ENCODE results near the gene ZNF500.

ZNF500 gene

DNA sequence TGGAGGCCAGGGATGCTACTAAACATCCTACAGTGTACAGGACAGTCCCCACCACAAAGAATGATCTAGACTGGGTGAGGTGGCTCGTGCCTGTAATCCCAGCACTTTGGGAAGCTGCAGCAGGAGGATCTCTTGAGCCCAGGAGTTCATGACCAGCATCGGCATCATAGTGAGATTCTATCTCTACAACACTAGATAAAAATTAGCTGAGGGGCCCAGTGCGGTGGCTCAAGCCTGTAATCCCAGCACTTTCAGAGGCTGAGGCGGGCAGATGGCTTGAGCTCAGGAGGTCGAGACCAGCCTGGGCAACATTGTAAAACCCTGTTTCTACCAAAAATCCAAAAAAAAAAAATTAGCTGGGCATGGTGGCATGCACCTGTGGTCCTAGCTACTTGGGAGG is 5.4 kb upstream of the ZNF500 start:
- in situ Hi-C loops (cut with HindIII; ENCODE audit: low sequenced_read_pairs), result no loop called here
- TF ChIP-seq, protein P1, sequence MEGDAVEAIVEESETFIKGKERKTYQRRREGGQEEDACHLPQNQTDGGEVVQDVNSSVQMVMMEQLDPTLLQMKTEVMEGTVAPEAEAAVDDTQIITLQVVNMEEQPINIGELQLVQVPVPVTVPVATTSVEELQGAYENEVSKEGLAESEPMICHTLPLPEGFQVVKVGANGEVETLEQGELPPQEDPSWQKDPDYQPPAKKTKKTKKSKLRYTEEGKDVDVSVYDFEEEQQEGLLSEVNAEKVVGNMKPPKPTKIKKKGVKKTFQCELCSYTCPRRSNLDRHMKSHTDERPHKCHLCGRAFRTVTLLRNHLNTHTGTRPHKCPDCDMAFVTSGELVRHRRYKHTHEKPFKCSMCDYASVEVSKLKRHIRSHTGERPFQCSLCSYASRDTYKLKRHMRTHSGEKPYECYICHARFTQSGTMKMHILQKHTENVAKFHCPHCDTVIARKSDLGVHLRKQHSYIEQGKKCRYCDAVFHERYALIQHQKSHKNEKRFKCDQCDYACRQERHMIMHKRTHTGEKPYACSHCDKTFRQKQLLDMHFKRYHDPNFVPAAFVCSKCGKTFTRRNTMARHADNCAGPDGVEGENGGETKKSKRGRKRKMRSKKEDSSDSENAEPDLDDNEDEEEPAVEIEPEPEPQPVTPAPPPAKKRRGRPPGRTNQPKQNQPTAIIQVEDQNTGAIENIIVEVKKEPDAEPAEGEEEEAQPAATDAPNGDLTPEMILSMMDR (IDR thresholded peaks at IDR 0.05; ENCODE audit: low read depth, low read length), result no peak
- DNase-seq (ENCODE audit: low read depth, low spot score), result no peak
- H3K4me3 ChIP-seq (ENCODE audit: low read depth, low read length), result no peak overlapping the region

DNA sequence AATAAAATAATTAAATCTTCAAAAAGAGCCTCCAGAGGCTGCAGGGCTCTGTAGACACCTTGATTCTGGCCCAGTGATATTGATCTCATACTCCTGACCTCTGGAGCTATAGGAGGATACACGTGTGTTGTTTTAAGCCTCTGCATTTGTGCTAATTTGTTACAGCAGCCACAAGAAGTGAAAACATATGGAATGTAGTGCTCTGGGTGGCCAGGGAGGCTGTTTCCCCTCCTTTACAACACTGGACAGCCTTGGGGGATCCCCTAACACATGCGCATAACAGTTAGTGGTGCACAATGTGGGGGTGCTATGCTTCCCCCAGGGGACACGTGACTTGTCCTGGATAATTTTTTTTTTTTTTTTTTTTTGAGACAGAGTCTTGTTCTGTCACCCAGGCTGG is 4.7 kb upstream of the ZNF500 start:
- in situ Hi-C loops (cut with HindIII; ENCODE audit: low sequenced_read_pairs), result no loop called here
- DNase-seq (ENCODE audit: low read depth, low spot score), result no peak
- no peak overlapping the region for H3K4me3 ChIP-seq (ENCODE audit: low read depth, low read length)
- TF ChIP-seq, protein P1 (IDR thresholded peaks at IDR 0.05; ENCODE audit: low read depth, low read length), result no peak

DNA sequence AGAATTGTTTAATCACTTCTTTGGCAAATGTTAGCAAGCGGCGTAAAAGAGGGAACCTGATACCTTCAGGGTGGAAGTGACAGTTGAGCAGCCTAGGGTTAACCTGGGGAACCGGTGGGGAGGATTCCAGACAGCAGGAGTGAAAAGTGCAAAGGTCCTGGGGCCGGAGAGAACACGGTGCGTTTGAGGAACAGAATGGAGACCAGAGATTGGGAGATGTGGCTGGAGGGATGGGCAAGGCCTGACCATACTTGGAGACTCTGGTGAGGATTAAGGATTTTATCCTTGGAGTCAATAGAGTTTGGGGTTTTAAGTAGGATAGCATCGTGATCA is 2.3 kb upstream of the ZNF500 start:
- no peak for DNase-seq (ENCODE audit: low read depth, low spot score)
- no peak overlapping the region for H3K4me3 ChIP-seq (ENCODE audit: low read depth, low read length)
- TF ChIP-seq, protein P1 (IDR thresholded peaks at IDR 0.05; ENCODE audit: low read depth, low read length), result no peak
- in situ Hi-C loops (cut with HindIII; ENCODE audit: low sequenced_read_pairs), result no loop called here

DNA sequence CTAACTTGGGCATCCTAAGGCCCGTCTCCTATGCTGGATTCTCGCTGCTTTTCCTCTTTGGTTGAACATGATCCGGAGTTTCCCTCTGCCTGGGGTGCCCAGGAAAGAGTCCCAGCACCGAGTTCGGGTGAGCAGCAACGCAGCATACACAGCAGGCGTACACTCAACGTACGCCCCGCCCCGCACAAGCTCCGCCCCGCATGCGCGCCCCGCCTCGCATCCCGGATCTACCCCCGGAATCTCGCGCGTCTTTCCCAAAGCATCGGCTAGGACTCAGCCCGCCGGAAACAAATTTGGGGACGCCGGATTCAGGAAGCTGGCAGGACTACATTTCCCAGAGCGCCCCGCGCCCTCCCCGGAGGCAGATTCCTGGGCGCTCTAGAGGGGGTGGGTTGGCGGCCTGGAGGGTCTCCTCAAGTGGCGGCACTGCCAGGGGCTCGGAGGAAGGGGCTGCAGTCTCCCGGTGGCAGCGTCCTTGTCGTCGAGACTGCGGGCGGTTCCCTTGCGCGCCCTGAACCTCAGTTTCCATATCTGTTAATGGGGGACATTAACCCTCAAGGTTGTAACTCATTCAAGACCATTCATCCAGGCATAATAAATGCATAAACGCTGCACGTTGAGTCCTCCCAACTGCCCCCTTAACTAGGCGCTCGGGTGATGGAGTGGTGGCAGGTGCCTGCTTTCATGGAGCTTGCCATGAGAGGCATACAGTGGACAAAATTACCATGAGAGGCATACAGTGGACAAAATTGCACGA is 1.8 kb upstream of the ZNF500 start:
- TF ChIP-seq, protein P1 (IDR thresholded peaks at IDR 0.05; ENCODE audit: low read depth, low read length), result no peak
- DNase-seq (ENCODE audit: low read depth, low spot score), result peak; percentile 96
- peak overlapping the region; percentile 64 for H3K4me3 ChIP-seq (ENCODE audit: low read depth, low read length)
- in situ Hi-C loops (cut with HindIII; ENCODE audit: low sequenced_read_pairs), result no loop called here

DNA sequence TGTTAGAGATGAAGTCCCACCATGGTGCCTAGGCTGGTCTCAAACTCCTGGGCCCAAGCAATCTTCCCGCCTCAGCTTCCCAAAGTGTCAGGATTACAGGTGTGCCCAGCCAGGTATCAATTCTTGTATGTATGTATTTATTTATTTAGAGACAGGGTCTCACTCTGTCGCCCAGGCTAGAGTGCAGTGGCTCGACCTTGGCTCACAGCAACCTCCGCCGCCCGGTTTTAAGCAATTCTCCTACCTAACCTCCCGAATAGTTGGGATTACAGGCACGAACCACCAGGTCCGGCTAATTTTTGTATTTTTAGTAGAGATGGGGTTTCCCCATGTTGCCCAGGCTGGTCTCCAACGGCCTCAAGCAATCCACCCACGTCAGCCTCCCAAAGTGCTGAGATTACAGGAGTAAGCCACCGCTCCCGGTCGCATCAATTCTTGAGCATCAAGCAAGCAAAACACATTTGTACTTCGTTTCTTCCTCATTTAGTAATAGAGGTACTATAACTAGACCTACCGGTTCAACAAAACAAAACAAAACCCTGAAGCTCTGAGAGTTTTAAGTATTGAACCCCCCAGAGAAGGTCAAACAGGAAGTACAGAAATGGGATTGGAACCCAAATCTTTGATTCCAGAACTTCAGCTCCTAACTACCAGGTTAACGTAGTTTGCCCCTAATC is 1.0 kb upstream of the ZNF500 start:
- TF ChIP-seq, protein P1 (IDR thresholded peaks at IDR 0.05; ENCODE audit: low read depth, low read length), result no peak
- no peak for DNase-seq (ENCODE audit: low read depth, low spot score)
- H3K4me3 ChIP-seq (ENCODE audit: low read depth, low read length), result peak overlapping the region; percentile 64
- in situ Hi-C loops (cut with HindIII; ENCODE audit: low sequenced_read_pairs), result no loop called here

DNA sequence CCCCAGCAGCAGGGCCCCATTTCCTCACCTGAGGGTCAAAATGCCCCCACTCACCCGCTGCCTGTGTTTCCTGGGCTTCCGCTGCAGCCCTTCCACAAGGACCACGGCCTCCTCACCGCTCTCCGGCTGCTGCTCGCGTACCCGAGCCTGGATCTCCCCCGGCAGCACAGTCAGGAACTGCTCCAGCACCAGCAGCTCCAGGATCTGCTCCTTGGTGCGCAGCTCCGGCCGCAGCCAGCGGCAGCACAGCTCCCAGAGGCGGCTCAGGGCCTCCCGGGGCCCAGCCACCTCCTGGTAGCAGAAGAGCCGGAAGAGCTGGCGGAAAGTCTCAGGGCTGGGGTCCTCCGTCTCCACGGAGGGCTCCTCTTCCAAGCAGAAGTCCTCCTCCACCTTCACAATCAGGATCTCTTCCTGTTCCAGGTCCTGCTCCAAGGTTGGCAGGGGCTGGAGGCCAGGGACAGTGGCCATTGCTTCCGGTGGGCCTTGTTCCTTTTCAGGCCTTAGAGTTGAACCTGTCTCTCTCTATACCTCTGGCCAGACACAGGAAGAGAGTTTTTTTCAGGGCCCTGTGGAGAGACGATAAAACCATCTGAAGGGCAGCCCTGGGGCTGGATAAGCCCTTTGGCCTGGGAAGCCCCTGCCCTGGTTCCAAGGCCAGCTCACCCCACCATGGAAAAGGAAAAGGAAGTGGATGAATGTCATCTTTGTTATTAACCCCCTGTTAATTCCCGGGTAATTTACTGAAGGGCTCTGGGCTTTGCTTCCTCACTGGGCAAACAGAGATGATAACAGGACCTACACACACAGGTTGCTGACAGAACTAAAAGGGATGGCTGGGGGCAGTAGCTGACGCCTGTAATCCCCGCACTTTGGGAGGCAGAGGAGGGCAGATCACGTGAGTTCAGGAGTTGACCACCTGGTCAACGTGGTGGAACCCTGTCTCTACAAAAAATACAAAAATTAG is 1.2 kb downstream of the ZNF500 start:
- no peak for DNase-seq (ENCODE audit: low read depth, low spot score)
- H3K4me3 ChIP-seq (ENCODE audit: low read depth, low read length), result peak overlapping the region; percentile 80
- TF ChIP-seq, protein P1 (IDR thresholded peaks at IDR 0.05; ENCODE audit: low read depth, low read length), result no peak
- in situ Hi-C loops (cut with HindIII; ENCODE audit: low sequenced_read_pairs), result no loop called here

All from astrocyte of the spinal cord (primary cell).